GM19025 (cell line): ENCODE results near the gene COL5A3.
"Not testable (repeated sequence)": the region's sequence is repeated elsewhere in the genome, so short reads cannot be mapped to it uniquely, and the experiment has no call there.

Source experiments
- ATAC-seq: cut with Tn5 transposase; IDR thresholded peaks from one replicate; pipeline ENCODE4 v1.9.1; 2021; ENCODE audit warnings: mild to moderate bottlenecking, low read depth, moderate library complexity; ENCODE audit not compliant: unreplicated experiment

The COL5A3 gene

GRCh38 chr19:10010247-10010691 lies at the start of gene COL5A3:
COL5A3 (minus strand) TSS chr19:10010504; CDS start chr19:10010385, 119 bp downstream.
- no peak for ATAC-seq

GRCh38 chr19:10052602-10053360 lies 42.5 kb upstream of the COL5A3 start:
- ATAC-seq = no peak

GRCh38 chr19:10049626-10050025 lies 39.3 kb upstream of the COL5A3 start:
- no peak for ATAC-seq

- ATAC-seq = no peak
Observed at GRCh38 chr19:10045371-10045770, 35.1 kb upstream of the COL5A3 start.

- no peak for ATAC-seq
Observed at GRCh38 chr19:10044390-10044789, 34.1 kb upstream of the COL5A3 start.

GRCh38 chr19:10043286-10043927 lies 33.1 kb upstream of the COL5A3 start:
- no peak for ATAC-seq

GRCh38 chr19:10037809-10038208 lies 27.5 kb upstream of the COL5A3 start:
- no peak for ATAC-seq

GRCh38 chr19:10037367-10037766 lies 27.1 kb upstream of the COL5A3 start:
- ATAC-seq = no peak

GRCh38 chr19:10036601-10037071 lies 26.3 kb upstream of the COL5A3 start:
- ATAC-seq = no peak

- no peak for ATAC-seq
Observed at GRCh38 chr19:10033614-10034013, 23.3 kb upstream of the COL5A3 start.

- ATAC-seq = no peak
Observed at GRCh38 chr19:10027158-10027997, 17.1 kb upstream of the COL5A3 start.

GRCh38 chr19:10026744-10027143 lies 16.4 kb upstream of the COL5A3 start:
- no peak for ATAC-seq

GRCh38 chr19:10023096-10023495 lies 12.8 kb upstream of the COL5A3 start:
- ATAC-seq = not testable (repeated sequence)

GRCh38 chr19:10021863-10022262 lies 11.6 kb upstream of the COL5A3 start:
- no peak for ATAC-seq

GRCh38 chr19:10021446-10021845 lies 11.1 kb upstream of the COL5A3 start:
- ATAC-seq = no peak

- no peak for ATAC-seq
Observed at GRCh38 chr19:10020851-10021250, 10.5 kb upstream of the COL5A3 start.

- no peak for ATAC-seq
Observed at GRCh38 chr19:10019246-10019645, 8.9 kb upstream of the COL5A3 start.

GRCh38 chr19:10018786-10019185 lies 8.5 kb upstream of the COL5A3 start:
- no peak for ATAC-seq

GRCh38 chr19:10018263-10018662 lies 8.0 kb upstream of the COL5A3 start:
- no peak for ATAC-seq

- no peak for ATAC-seq
Observed at GRCh38 chr19:10013834-10014618, 3.7 kb upstream of the COL5A3 start.
